ENCODE results near the gene C10orf90.

DNA sequence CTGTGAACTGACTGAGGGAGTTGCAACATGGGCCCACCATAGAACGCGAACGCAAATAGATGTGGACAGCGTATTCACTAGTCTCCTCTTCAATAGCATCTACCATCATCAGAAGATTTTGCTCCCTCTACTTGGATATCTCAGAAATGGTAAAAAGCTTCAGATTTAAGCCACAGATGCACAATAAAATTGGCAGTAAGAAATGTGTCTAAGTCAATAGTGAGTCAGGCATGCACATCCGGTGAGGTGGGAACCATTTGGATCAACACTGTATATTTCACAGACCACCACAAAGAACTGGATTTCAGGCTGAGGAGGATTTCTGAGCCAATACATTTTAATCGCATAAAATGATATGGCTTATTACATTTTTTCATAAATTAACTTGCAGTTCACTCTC is 170.7 kb downstream of the C10orf90 start:
- TF ChIP-seq, protein P1, sequence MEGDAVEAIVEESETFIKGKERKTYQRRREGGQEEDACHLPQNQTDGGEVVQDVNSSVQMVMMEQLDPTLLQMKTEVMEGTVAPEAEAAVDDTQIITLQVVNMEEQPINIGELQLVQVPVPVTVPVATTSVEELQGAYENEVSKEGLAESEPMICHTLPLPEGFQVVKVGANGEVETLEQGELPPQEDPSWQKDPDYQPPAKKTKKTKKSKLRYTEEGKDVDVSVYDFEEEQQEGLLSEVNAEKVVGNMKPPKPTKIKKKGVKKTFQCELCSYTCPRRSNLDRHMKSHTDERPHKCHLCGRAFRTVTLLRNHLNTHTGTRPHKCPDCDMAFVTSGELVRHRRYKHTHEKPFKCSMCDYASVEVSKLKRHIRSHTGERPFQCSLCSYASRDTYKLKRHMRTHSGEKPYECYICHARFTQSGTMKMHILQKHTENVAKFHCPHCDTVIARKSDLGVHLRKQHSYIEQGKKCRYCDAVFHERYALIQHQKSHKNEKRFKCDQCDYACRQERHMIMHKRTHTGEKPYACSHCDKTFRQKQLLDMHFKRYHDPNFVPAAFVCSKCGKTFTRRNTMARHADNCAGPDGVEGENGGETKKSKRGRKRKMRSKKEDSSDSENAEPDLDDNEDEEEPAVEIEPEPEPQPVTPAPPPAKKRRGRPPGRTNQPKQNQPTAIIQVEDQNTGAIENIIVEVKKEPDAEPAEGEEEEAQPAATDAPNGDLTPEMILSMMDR (IDR thresholded peaks at IDR 0.05): no peak
- no peak for TF ChIP-seq POLR2A (IDR thresholded peaks at IDR 0.05)
